GM08714 (cell line): ENCODE results near the gene RAB19.
"Not testable (repeated sequence)": the region's sequence is repeated elsewhere in the genome, so short reads cannot be mapped to it uniquely, and the experiment has no call there.

Source experiments
- H3K4me3 ChIP-seq: fragments of 200-500 bp; sonication (Bioruptor generic); 2 replicates; pipeline ENCODE4 v1.5.1; 2014; ENCODE audit warnings: mild to moderate bottlenecking, low read length, inconsistent platforms
- ZNF274 ChIP-seq: IDR thresholded peaks from 2 replicates; pipeline ENCODE4 v1.6.1; 2012; ENCODE audit warnings: mild to moderate bottlenecking, low read depth, low read length

Gene RAB19

GRCh38 chr7:140390466-140391190 is 13.2 kb upstream of the RAB19 start:
- no peak overlapping the region; the same call in 1 of the 2 replicates for H3K4me3 ChIP-seq
- TF ChIP-seq ZNF274, result no peak

- no peak overlapping the region for H3K4me3 ChIP-seq
- TF ChIP-seq ZNF274, result no peak
Observed at GRCh38 chr7:140391634-140392033, 12.2 kb upstream of the RAB19 start.

DNA sequence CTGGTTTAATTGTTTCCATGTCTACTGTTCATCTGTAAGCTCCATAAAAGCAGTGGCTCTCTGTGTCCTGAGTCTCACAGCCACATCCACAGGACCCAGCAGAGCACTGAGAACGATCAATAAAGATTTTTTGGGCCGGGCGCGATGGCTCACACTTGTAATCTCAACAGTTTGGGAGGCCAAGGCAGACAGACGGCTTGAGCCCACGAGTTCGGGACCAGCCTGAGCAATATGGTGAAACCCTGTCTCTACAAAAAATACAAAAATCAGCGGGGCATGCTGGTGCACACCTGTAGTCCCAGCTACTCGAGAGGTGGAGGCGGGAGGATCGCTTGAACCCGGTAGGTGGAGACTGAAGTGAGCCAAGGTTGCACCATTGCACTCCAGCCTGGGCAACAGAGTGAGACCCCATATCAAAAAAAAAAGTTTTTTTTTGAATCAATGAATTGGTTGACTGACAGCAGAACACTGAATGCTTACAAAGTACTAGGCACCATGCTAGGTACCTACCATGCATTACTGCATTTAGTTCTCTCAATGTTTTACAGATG is 10.0 kb upstream of the RAB19 start:
- no peak for TF ChIP-seq ZNF274
- no peak overlapping the region for H3K4me3 ChIP-seq

GRCh38 chr7:140397784-140398750 is 5.8 kb upstream of the RAB19 start, which contains the start of gene SLC37A3:
SLC37A3 (minus strand) TSS chr7:140398530; CDS start chr7:140382526, 16,004 bp downstream.
- peak within 1 kb of the TSS; percentile 76 for H3K4me3 ChIP-seq
- no peak for TF ChIP-seq ZNF274

DNA sequence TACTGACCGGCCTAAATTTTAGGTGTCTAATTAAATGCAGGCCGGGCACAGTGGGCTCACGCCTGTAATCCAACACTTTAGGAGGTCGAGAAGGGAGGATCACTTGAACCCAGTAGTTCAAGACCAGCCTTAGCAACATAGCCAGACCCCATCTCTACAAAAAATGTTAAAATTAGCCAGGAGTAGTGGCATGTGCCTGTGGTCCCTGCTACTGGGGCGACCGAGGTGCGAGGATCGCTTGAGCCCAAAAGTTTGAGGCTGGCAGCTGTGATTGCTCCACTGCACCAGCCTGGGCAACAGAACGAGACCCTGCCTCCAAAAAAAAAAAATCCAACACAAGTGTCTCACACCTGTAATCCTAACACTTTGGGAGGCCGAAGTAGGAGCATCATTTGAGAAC is 5.0 kb upstream of the RAB19 start:
- TF ChIP-seq ZNF274, result no peak
- H3K4me3 ChIP-seq, result no peak overlapping the region; the same call in 1 of the 2 replicates

DNA sequence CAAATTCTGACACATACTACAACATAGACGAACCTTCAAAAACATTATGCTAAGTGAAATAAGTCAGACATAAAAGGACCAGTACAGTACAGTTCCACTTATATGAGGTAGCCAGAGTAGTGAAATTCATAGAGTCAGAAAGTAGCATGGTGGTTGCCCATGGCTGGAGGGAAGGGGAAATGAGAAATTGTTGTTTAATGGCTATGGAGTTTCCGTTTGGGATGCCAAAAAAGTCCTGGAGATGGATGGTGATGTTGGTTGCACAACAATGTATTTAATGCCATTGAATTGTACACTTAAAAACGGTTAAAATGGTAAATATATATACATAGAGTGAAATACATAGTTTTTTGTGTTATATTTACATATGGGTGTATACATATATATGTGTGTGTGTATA is 3.5 kb upstream of the RAB19 start:
- H3K4me3 ChIP-seq, result no peak overlapping the region
- no peak for TF ChIP-seq ZNF274

DNA sequence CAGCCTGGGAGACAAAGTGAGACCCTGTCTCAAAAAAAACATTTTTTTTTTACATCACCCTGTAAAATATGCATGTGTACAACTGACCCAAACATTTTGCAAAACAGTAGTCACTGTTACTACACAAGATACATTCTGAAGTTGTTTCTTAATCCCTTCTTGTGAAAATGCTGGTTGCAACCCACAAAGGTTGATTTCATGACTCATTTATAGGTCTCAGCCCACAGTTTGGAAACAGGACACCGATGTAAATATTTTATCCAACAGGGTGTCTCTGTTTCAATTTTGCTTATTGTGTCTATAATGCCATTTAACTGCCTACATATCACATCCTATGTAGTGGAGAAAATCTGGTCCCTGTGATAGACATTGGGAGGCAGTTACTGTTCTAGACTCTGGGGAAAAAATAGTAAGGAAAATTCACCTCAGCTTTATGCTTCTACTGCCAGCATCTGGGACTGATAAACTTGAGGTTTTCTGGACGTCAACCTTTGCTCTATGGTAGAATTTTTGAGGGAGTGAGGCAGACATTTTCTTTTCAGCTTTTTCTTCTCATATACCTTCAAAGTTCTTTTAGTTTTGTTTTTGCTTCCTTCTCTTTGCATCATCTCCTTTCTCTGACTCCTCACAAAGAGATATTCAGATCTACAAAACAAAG is 1.6 kb upstream of the RAB19 start:
- no peak for TF ChIP-seq ZNF274
- H3K4me3 ChIP-seq, result no peak overlapping the region

GRCh38 chr7:140404565-140405065 is 757 bp downstream of the RAB19 start:
- no peak overlapping the region for H3K4me3 ChIP-seq
- TF ChIP-seq ZNF274, result no peak

DNA sequence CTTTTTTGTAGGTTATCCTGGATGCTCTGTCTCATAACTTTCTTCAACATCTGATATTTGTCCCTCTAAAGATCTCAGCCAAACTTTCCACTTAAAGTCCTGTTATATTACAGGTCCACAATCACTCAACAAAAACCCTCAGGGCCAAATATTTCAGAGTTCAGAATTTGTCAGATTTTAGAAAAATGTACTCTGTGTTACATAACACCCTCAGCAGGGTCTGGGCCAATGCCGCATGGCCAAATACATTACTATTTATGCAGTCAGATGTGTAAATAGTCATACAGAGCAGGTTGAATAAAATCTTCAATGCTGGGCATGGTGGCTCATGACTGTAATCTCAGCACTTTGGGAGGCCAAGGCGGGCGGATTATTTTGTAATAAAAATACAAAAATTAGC is 11.5 kb downstream of the RAB19 start:
- no peak for TF ChIP-seq ZNF274
- H3K4me3 ChIP-seq, result no peak overlapping the region

DNA sequence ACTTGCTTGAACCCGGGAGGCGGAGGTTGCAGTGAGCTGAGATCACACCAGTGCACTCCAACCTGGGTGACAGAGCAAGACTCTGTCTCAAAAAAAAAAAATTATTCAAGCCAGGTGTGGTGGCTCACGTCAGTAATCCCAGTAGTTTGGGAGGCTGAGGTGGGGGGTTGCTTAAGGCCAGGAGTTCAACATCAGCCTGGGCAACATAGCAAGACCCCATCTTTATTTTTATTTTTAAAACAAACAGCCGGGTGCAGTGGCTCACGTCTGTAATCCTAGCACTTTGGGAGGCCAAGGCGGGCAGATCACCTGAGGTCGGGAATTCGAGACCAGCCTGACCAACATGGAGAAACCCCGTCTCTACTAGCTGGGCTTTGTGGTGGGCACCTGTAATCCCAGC is 12.0 kb downstream of the RAB19 start:
- H3K4me3 ChIP-seq, result not testable (repeated sequence)

DNA sequence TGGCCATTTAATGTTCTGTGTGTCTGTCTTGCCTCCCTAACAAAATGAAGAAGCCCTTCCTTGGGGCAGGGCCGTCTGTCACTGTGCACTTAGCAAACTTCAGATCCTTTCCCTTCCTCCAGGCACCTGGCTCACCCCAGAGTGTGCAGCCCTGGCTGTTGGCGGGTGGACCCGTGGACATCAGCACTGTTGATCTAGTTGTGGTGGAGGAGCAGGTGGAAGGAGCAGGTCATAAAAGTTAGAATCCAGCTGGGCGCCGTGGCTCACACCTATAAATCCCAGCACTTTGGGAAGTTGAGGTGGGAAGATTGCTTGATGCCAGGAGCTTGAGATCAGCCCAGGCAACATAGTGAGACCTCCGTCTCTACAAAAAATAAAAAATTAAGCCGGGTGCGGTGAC is 12.7 kb downstream of the RAB19 start:
- no peak for TF ChIP-seq ZNF274
- no peak overlapping the region for H3K4me3 ChIP-seq

DNA sequence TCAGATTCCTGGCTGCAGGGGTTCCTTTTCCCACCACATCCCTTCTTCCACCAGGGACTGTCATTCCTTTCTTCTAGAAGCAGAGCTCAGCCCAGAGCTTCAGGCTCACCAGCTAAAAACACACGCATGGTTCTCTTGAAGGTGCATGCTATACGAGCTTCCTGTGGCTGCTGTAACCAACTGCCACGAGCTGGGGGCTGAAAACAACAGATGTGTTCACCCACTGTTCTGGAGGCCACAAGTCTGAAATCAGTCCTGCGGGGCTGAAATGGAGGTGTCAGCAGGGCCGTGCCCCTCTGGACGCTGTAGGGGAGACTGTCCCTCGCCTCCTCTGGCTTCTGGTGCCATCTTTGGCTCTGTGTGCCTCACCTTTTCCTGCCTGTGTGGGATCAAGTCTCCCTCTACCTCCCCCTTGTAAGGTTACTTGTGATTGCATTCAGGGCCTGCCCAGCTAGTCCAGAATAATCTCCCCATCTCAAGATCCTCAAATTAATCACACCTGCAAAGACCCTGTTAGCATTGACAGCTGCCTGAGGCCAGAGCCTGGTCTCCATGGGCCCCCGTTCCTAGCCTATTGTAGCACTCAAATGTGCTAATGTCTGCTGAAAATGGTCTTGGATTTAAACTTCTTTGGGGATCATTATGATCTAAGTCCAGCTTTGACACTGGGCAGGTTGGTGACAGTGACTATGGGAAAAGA is 13.7 kb downstream of the RAB19 start:
- H3K4me3 ChIP-seq, result no peak overlapping the region
- no peak for TF ChIP-seq ZNF274

DNA sequence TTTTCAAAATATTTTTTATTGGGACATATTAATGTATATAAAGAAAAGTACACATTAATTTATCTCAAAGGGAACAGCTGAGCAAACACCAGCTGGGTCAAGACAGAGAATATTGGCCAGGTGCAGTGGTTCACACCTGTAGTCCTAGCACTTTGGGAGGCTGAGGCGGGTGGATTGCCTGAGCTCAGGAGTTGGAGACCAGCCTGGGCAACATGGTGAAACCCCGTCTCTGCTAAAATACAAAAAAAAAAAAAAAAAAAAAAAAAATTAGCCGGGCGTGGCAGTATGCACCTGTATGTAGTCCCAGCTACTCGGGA is 14.3 kb downstream of the RAB19 start:
- H3K4me3 ChIP-seq, result not testable (repeated sequence)

- no peak for TF ChIP-seq ZNF274
- H3K4me3 ChIP-seq, result no peak overlapping the region
Observed at GRCh38 chr7:140418653-140419052, 14.8 kb downstream of the RAB19 start.
